Mesothelial cell of epicardium (in vitro differentiated cells): Measurements from ENCODE around the gene PPP1R14B. TPM values are rescaled to one million over a fixed set of nuclear protein-coding genes. Genes with fewer than 3 reads are reported as not detected.

Source experiments
- DNase-seq, 2 experiments: peaks; one replicate each; pipeline ENCODE4 v3.0.0; 2021; ENCODE audit warnings: low spot score in 2 of 2; ENCODE audit not compliant: unreplicated experiment in 2 of 2
- H3K27ac Mint-ChIP-seq: 2 replicates; pipeline ENCODE4 v1.8.0; 2021; ENCODE audit warnings: mixed read lengths
- H3K27me3 Mint-ChIP-seq: 2 replicates; pipeline ENCODE4 v1.8.0; 2021; ENCODE audit warnings: low read depth, mixed read lengths
- H3K36me3 Mint-ChIP-seq: 2 replicates; pipeline ENCODE4 v1.8.0; 2021; ENCODE audit warnings: mixed read lengths
- H3K4me1 Mint-ChIP-seq: 2 replicates; pipeline ENCODE4 v1.8.0; 2021; ENCODE audit warnings: mixed read lengths
- H3K4me3 Mint-ChIP-seq: 2 replicates; pipeline ENCODE4 v1.8.0; 2021; ENCODE audit warnings: mild to moderate bottlenecking, moderate library complexity, mixed read lengths
- H3K9me3 Mint-ChIP-seq: 2 replicates; pipeline ENCODE4 v1.8.0; 2021; ENCODE audit warnings: mixed read lengths
- total RNA-seq: library from RNA; stranded (reverse); gene quantifications from 3 replicates; pipeline ENCODE4 v1.2.1, GENCODE V29; 2021
- TF ChIP-seq, protein P1 (sequence below): fragments of 200-600 bp; sonication (generic); IDR thresholded peaks from one replicate; pipeline ENCODE4 v1.5.0; 2021; ENCODE audit warnings: antibody characterized with exemption; ENCODE audit not compliant: unreplicated experiment

Gene PPP1R14B
- total RNA-seq, 1 donor from 2014 or later = 131 TPM

DNA sequence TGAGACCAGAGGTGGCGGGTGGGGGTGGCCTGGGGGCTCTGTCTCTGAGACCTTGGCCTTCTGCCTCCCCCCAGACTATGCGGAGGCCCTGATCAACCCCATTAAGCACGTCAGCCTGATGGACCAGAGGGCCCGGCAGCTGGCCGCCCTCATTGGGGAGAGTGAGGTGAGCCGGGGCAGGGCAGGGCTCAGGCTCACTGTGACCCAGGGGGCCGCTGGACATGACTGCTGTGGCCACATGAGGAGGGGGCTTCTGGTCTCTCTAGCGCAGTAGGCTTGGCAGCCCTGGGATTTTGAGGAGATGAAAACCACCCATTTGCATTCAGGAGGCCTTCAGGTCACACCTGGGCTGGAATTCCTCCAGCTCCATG lies 17.2 kb upstream of the PPP1R14B start:
- no peak overlapping the region for H3K4me3 Mint-ChIP-seq
- H3K27ac Mint-ChIP-seq = no peak overlapping the region
- peaks cover 26% of the 10 kb centered on the region for H3K36me3 Mint-ChIP-seq
- no peaks in the 10 kb centered on the region for H3K27me3 Mint-ChIP-seq
- H3K4me1 Mint-ChIP-seq = peaks cover 19% of the 10 kb centered on the region
- TF ChIP-seq, protein P1, sequence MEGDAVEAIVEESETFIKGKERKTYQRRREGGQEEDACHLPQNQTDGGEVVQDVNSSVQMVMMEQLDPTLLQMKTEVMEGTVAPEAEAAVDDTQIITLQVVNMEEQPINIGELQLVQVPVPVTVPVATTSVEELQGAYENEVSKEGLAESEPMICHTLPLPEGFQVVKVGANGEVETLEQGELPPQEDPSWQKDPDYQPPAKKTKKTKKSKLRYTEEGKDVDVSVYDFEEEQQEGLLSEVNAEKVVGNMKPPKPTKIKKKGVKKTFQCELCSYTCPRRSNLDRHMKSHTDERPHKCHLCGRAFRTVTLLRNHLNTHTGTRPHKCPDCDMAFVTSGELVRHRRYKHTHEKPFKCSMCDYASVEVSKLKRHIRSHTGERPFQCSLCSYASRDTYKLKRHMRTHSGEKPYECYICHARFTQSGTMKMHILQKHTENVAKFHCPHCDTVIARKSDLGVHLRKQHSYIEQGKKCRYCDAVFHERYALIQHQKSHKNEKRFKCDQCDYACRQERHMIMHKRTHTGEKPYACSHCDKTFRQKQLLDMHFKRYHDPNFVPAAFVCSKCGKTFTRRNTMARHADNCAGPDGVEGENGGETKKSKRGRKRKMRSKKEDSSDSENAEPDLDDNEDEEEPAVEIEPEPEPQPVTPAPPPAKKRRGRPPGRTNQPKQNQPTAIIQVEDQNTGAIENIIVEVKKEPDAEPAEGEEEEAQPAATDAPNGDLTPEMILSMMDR = no peak
- DNase-seq = no peak
- no peaks in the 10 kb centered on the region for H3K9me3 Mint-ChIP-seq

DNA sequence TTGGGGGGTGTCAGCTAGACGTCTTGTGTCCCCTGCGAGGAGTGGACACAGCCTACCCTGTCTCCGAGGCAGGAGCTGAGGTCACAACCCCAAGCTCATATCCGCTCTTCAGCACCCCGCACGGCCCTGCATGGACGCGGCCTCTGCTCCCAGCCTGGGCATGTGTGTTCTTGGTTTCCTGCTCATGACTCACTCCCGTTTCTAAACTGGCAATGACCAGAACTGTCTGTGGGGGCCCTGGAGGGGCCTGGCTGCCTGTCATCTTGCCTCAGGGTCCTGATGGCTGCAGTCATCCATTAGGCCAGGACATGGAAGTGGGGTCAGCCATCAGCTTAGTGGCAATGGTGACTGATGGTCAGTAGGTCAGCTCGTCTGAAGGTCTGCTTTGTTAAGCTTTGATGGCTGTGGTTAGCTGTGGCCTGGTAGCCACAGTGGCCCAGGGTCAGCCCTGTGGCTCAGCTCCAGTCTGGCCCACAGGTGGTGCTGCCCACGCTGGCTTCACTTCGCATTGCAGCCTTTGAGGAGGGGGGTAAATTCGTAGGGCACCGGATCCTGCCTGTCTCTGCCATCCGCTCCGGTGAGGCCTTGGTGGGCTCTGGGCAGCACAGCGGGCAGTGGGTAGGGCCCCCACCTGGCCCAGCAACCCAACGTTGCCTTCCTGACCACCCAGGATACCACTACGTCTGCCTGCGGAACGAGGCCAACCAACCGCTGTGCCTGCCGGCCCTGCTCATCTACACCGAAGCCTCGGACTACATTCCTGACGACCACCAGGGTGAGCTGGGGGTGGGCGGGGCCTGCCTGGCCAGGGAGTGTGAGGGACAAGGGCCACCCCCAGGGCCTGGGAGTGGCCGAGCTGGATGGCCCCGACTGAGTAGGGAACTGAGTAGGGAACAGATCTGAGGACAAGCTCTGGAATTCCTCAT lies 16.5 kb upstream of the PPP1R14B start:
- no peak for DNase-seq
- peaks cover 12% of the 10 kb centered on the region for H3K4me1 Mint-ChIP-seq
- no peaks in the 10 kb centered on the region for H3K27me3 Mint-ChIP-seq
- no peak overlapping the region for H3K27ac Mint-ChIP-seq
- no peaks in the 10 kb centered on the region for H3K9me3 Mint-ChIP-seq
- H3K36me3 Mint-ChIP-seq = peaks cover 26% of the 10 kb centered on the region
- TF ChIP-seq, protein P1 = no peak
- H3K4me3 Mint-ChIP-seq = no peak overlapping the region

DNA sequence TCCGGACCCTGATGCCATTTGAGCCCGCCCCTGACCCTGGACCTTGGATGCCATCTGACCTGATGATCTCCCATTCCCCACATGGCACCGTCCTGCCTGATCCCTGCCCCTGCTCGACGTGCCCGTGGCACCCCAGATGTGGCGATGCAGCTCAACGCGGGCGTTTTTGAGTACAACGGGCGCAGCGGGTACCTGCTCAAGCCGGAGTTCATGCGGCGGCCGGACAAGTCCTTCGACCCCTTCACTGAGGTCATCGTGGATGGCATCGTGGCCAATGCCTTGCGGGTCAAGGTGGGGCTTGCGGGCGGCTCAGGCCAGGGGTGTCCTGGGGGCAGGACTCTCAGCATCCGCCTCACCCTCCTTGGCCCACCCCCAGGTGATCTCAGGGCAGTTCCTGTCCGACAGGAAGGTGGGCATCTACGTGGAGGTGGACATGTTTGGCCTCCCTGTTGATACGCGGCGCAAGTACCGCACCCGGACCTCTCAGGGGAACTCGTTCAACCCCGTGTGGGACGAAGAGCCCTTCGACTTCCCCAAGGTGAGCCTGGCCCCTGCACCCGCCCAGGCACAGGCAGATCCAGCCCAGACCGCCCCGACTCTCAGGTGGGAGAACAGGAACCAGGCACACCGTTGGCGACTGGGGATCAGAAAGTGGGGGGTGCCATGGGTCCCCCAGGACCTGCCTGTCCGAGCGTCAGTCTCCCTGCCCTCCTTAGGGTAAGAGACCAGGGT lies 15.7 kb upstream of the PPP1R14B start:
- Mint-ChIP-seq H3K9me3 (no peaks in the 10 kb centered on the region), H3K4me3 (no peak overlapping the region), H3K36me3 (peaks cover 29% of the 10 kb centered on the region), H3K4me1 (peaks cover 9% of the 10 kb centered on the region), H3K27ac (no peak overlapping the region), H3K27me3 (no peaks in the 10 kb centered on the region)
- TF ChIP-seq, protein P1 = no peak
- DNase-seq = no peak

DNA sequence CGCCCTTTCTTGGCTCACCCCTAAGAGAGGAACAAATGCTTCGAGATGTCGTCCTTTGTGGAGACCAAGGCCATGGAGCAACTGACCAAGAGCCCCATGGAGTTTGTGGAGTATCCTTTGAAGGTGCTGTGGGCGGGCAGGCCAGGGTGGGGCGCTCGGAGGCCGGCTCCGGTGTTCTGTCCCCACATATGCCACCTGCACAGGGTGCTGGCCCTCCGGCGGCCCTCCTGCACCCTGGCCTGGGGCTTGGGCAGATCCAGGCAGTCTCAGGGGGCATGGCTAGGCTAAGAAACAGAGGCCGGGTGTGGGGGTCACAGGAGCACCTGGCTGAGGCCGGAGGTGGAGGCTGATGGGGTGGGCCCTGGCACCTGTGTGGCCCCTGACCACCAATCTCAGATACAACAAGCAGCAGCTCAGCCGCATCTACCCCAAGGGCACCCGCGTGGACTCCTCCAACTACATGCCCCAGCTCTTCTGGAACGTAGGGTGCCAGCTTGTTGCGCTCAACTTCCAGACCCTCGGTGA lies 14.9 kb upstream of the PPP1R14B start:
- H3K9me3 Mint-ChIP-seq = no peaks in the 10 kb centered on the region
- H3K4me1 Mint-ChIP-seq = peaks cover 9% of the 10 kb centered on the region
- H3K27ac Mint-ChIP-seq = no peak overlapping the region
- peaks cover 29% of the 10 kb centered on the region for H3K36me3 Mint-ChIP-seq
- H3K4me3 Mint-ChIP-seq = no peak overlapping the region
- no peaks in the 10 kb centered on the region for H3K27me3 Mint-ChIP-seq
- no peak for DNase-seq
- TF ChIP-seq, protein P1 = no peak

DNA sequence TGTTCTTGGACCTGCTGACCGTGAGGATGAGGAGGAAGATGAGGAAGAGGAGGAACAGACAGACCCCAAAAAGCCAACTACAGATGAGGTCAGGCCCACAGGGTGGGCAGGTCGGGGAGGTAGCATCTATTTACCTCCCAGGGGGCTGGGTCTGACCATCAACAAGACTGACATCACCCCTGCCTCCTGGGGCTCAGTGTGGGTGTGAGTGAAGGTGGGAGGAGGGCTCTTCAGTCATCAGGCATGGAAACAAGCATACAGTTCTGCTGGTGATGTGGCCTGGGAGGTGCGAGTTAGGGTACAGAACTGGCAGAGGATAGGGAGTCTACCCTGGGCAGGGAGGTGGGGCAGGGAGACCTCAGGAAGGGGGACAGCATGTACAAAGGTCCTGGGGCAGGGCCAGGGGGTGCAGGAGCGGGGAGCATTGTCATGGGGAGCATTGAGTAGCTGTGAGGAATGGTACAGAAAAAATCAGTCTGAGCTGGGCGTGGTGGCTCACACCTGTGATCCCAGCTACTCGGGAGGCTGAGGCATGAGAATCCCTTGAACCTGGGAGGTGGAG lies 13.5 kb upstream of the PPP1R14B start:
- Mint-ChIP-seq H3K36me3 (peaks cover 27% of the 10 kb centered on the region), H3K27me3 (no peaks in the 10 kb centered on the region), H3K27ac (no peak overlapping the region), H3K4me1 (peaks cover 9% of the 10 kb centered on the region), H3K9me3 (no peaks in the 10 kb centered on the region), H3K4me3 (no peak overlapping the region)
- TF ChIP-seq, protein P1 = no peak
- no peak for DNase-seq
